Skeletal muscle tissue (tissue), 4 donors: Measurements from ENCODE around the gene PAF1. TPM values are rescaled to one million over a fixed set of nuclear protein-coding genes. Genes with fewer than 3 reads are reported as not detected.
A peak's percentile ranks its signal among the peaks of the same experiment; 100 is the strongest.

Experiments
- H3K27ac ChIP-seq: one replicate; pipeline ENCODE4 v1.7.0; 2013; ENCODE audit warnings: mild to moderate bottlenecking, low read depth, low read length, inconsistent platforms
- H3K27me3 ChIP-seq, 3 donors: one replicate each; pipeline ENCODE4 v1.7.0; 2013; ENCODE audit warnings: low read length in 3 of 3; ENCODE audit not compliant: control insufficient read depth in 3 of 3, insufficient read depth in 3 of 3
- H3K36me3 ChIP-seq, 3 donors: one replicate each; pipeline ENCODE4 v1.7.0; 2013; ENCODE audit warnings: low read length in 3 of 3; ENCODE audit not compliant: control insufficient read depth in 3 of 3, insufficient read depth in 3 of 3
- H3K4me1 ChIP-seq, 3 donors: one replicate each; pipeline ENCODE4 v1.7.0; 2013; ENCODE audit warnings: low read length in 3 of 3, mild to moderate bottlenecking in 3 of 3; ENCODE audit not compliant: control insufficient read depth in 3 of 3, insufficient read depth in 3 of 3
- H3K4me3 ChIP-seq, 3 donors: one replicate each; pipeline ENCODE4 v1.7.0; 2013; ENCODE audit warnings: low read length in 3 of 3
- H3K9ac ChIP-seq, 3 donors: one replicate each; pipeline ENCODE4 v1.7.0; 2013; ENCODE audit warnings: low read length in 3 of 3, mild to moderate bottlenecking in 3 of 3, moderate library complexity in 2 of 3, low read depth in 1 of 3
- H3K9me3 ChIP-seq, 3 donors: one replicate each; pipeline ENCODE4 v1.7.0; 2013; ENCODE audit warnings: low read length in 3 of 3; ENCODE audit not compliant: control insufficient read depth in 3 of 3
- total RNA-seq: library from RNA; depleted of rRNA; stranded (reverse); fragments of >200 nt; gene quantifications from one replicate; pipeline ENCODE4 v1.2.3, GENCODE V29; 2014
- donor health status: Osteomylitis.

PAF1 gene
- total RNA-seq, 1 donor from 2014 or later, result 25.1 TPM

GRCh38 chr19:39411081-39411831 lies 20.4 kb upstream of the PAF1 start:
- Histone ChIP-seq H3K4me3 (peak overlapping the region; percentile 44 to 92 (median 87)), H3K9me3 (no peaks in the 10 kb centered on the region), H3K9ac (peak overlapping the region; percentile 94 to 99 (median 97)), H3K4me1 (peaks cover 30 to 64% (median 59%) of the 10 kb centered on the region in 3 donors), H3K27ac (peak overlapping the region; percentile 99), H3K36me3 (peaks cover 11 to 13% (median 13%) of the 10 kb centered on the region in 3 donors), H3K27me3 (no peaks in the 10 kb centered on the region)

GRCh38 chr19:39410831-39411080 lies 19.9 kb upstream of the PAF1 start:
- no peaks in the 10 kb centered on the region for H3K9me3 ChIP-seq
- no peaks in the 10 kb centered on the region for H3K27me3 ChIP-seq
- H3K9ac ChIP-seq, result peak overlapping the region; percentile 94 to 99 (median 97)
- H3K4me3 ChIP-seq, result peak overlapping the region; percentile 87 to 94 (median 92)
- H3K36me3 ChIP-seq, result peaks cover 11 to 13% (median 13%) of the 10 kb centered on the region in 3 donors
- peaks cover 34 to 64% (median 59%) of the 10 kb centered on the region in 3 donors for H3K4me1 ChIP-seq
- H3K27ac ChIP-seq, result peak overlapping the region; percentile 99

DNA sequence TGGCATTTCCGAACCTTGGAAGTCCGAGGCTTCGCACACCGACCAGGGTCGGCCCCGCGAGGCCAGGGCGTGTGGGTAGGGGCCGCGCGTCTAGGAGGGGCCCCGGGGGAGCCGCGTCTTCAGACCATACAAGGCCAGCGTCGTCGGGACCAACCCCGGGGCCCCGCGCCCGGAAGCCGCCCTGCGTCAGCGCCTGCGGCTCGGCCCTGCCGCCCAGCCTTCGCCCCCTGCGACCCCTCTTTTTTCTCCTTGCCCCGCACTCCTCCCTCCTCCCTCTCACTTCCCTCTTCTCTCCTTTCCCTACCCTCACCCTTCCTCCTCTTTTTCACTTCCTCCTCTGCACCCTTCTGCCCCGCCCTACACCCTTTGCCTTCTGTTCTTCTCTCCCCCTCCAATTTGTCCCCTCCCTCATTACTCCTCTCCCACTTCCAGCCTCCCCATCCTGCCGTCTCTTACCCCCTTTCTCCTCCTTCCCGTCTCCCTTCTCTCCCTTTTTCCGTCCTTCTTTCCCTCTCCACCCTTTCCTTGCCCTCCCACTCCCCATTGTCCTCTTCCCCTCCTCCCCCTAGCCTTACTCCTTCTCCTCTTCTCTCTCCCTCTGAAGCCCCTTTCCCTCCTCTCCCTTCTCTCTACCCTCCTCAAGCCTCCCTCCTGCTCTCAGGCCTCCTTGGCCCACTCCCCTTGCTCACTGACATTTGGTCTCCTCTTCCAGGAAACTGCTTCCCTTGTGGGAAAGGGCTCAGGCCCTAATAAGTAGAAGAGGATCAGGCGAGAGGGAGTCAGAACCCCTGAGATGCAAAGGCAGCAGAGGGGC lies 19.3 kb upstream of the PAF1 start:
- no peaks in the 10 kb centered on the region for H3K27me3 ChIP-seq
- H3K27ac ChIP-seq, result peak overlapping the region; percentile 99
- no peaks in the 10 kb centered on the region for H3K9me3 ChIP-seq
- H3K36me3 ChIP-seq, result peaks cover 11 to 13% (median 13%) of the 10 kb centered on the region in 3 donors
- H3K9ac ChIP-seq, result peak overlapping the region; percentile 94 to 99 (median 97)
- peak overlapping the region; percentile 87 to 94 (median 92) for H3K4me3 ChIP-seq
- peaks cover 38 to 60% (median 55%) of the 10 kb centered on the region in 3 donors for H3K4me1 ChIP-seq

DNA sequence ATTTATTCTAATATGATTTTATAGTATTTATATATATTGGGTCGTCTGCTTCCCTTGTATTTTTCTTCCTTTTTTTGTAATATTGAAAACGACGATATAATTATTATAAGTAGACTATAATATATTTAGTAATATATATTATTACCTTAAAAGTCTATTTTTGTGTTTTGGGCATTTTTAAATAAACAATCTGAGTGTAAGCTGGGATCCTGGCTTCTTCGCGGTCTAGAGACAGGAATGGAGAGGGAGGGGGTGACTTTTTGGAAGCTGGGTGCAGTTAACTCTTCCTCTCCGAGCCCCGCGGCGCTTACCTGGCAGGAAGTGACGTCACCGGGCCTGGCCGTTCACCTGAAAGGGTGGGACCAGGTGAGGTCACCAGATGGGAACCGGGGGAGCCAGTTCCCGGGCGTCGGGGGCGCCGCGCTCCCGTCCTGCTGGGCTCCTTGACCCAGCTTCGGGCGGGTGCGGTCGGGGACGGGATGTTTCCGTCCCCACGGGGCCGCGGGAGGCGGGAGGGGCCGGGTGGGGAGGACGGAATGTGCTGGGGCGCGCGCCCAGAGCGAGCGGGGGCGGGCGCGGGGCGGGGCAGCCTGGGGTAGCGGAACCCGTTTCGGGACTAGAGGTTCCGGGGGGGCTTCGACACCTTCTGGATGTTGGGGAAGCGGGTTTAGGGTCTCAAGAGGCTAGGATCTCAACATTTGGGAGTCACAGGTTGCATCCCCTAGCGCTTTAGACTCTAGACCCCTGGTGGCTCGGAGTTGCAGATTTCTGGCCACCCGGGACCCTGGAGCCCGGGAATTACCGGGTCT lies 18.5 kb upstream of the PAF1 start:
- Histone ChIP-seq H3K4me3 (peak overlapping the region; percentile 92 to 94 (median 94)), H3K4me1 (peaks cover 38 to 52% (median 46%) of the 10 kb centered on the region in 3 donors), H3K9me3 (no peaks in the 10 kb centered on the region), H3K9ac (peak overlapping the region; percentile 94 to 99 (median 97)), H3K27ac (peak overlapping the region; percentile 100), H3K27me3 (no peaks in the 10 kb centered on the region), H3K36me3 (peaks cover 11 to 13% (median 13%) of the 10 kb centered on the region in 3 donors)

DNA sequence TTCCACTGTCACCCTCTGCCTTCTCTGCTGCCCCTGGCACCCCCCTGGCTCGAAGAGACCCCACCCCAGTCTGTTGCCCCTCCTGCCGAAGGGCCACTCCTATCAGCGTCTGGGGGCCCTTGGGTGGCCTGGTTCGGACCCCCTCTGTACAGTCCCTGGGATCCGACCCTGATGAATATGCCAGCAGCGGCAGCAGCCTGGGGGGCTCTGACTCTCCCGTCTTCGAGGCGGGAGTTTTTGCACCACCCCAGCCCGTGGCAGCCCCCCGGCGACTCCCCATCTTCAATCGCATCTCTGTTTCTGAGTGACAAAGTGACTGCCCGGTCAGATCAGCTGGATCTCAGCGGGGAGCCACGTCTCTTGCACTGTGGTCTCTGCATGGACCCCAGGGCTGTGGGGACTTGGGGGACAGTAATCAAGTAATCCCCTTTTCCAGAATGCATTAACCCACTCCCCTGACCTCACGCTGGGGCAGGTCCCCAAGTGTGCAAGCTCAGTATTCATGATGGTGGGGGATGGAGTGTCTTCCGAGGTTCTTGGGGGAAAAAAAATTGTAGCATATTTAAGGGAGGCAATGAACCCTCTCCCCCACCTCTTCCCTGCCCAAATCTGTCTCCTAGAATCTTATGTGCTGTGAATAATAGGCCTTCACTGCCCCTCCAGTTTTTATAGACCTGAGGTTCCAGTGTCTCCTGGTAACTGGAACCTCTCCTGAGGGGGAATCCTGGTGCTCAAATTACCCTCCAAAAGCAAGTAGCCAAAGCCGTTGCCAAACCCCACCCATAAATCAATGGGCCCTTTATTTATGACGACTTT lies 17.7 kb upstream of the PAF1 start:
- H3K9me3 ChIP-seq, result no peaks in the 10 kb centered on the region
- H3K27me3 ChIP-seq, result no peaks in the 10 kb centered on the region
- H3K4me1 ChIP-seq, result peaks cover 38 to 50% (median 47%) of the 10 kb centered on the region in 3 donors
- peak overlapping the region; percentile 84 to 99 (median 93) for H3K9ac ChIP-seq
- peak overlapping the region; percentile 100 for H3K27ac ChIP-seq
- H3K4me3 ChIP-seq, result peak overlapping the region; percentile 92 to 94 (median 94)
- H3K36me3 ChIP-seq, result peaks cover 11 to 13% (median 13%) of the 10 kb centered on the region in 3 donors

GRCh38 chr19:39407660-39408391 lies 16.9 kb upstream of the PAF1 start:
- Histone ChIP-seq H3K4me1 (peaks cover 38 to 50% (median 47%) of the 10 kb centered on the region in 3 donors), H3K9me3 (no peaks in the 10 kb centered on the region), H3K27me3 (no peaks in the 10 kb centered on the region), H3K9ac (peak overlapping the region; percentile 84 to 99 (median 93)), H3K4me3 (peak overlapping the region; percentile 92 to 94 (median 94)), H3K27ac (peak overlapping the region; percentile 100), H3K36me3 (peaks cover 11 to 13% (median 13%) of the 10 kb centered on the region in 3 donors)

- Histone ChIP-seq H3K4me1 (peaks cover 40 to 50% (median 49%) of the 10 kb centered on the region in 3 donors), H3K4me3 (peak overlapping the region; percentile 92 to 94 (median 94)), H3K9ac (peak overlapping the region; percentile 84 to 99 (median 93)), H3K27ac (peak overlapping the region; percentile 100), H3K9me3 (no peaks in the 10 kb centered on the region), H3K36me3 (peaks cover 11 to 13% (median 13%) of the 10 kb centered on the region in 3 donors), H3K27me3 (no peaks in the 10 kb centered on the region)
Measured at GRCh38 chr19:39407410-39407659, 16.4 kb upstream of the PAF1 start.

DNA sequence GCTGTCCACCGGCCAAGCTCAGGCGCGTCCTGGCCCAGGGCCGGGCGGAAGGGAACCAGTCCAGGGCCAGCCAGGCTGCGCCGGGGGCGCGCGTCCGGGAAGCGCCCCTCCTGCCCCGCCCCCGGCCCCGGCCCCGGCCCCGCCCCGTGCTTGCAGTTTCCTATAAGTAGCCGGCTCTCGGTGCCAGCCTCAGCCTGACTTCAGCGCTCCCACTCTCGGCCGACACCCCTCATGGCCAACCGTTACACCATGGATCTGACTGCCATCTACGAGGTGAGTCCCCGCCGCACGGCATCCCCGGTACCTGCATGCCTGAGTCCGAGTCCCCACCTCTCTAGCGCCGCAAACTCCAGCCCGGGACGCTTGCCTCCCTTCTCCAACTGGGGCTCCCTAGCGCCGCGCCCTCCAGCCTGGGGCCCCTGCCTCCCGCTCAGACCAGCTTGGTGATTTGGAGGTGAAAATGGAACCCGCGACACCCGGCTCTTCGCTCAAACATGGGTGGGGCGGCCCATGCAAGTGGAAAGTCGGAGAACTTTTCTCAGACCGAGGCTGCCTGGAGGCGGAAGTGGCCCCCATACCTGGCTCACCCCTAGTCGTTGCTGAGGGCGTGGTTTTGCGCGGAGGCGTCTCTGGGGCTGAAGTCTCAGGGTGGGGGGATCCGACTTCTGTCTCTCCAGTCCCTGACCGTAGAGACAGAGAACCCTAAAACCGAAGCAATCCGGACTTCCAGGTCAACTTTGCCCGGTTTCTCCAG lies 15.9 kb upstream of the PAF1 start, which contains the start of gene ZFP36:
ZFP36 (plus strand) TSS at position 192 of the 754 bp plus-strand sequence; CDS start at position 250, 58 bp downstream.
- Histone ChIP-seq H3K4me1 (peaks cover 43 to 55% (median 54%) of the 10 kb centered on the region in 3 donors), H3K9me3 (no peaks in the 10 kb centered on the region), H3K9ac (peak within 1 kb of the TSS; percentile 85 to 99 (median 93)), H3K36me3 (peaks cover 11 to 13% (median 13%) of the 10 kb centered on the region in 3 donors), H3K27me3 (no peaks in the 10 kb centered on the region), H3K4me3 (peak within 1 kb of the TSS; percentile 92 to 94 (median 94)), H3K27ac (peak within 1 kb of the TSS; percentile 100)
